Fibroblast of upper back skin (primary cell): ENCODE results near the gene PAQR5.

Source experiments
- DNase-seq: peaks from one replicate; pipeline ENCODE4 v3.0.0-alpha.2; 2013

The PAQR5 gene

DNA sequence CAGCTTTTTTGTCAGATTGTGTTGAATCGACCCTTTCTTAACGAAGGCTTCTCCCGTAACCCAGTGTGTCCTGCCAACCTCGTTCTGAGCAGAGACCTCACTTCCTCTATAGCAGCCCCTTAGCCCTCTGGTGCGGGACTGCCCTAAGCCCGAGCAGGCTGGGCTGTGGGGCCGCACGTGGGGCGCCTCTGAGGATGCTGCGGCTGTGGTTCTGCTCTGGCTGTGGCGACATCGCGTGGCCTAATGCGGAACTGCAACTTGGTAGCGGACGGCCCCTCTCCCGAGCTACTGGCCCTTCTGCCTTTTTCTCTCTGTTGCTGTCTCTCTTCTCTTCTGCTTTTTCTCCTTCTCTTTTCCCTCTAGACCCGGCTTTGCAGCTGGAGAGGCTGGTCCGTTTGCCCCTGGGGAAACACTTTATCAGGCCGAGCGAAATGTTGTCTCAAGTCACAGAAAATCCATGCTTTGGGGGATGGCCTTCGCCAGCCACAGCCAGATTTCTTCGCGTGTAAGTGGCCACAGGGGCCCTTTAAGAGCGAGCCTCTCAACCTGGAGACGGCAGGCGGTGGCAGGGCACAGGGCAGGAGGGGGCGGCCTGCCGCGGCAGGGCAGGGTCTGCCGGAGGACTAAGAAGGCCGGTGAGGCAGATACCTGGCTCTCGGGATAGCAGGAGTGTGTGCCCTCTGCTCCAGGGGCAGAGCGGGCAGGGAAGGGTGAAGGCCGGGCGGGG is 96.0 kb downstream of the PAQR5 start:
- DNase-seq, result peak; percentile 69

DNA sequence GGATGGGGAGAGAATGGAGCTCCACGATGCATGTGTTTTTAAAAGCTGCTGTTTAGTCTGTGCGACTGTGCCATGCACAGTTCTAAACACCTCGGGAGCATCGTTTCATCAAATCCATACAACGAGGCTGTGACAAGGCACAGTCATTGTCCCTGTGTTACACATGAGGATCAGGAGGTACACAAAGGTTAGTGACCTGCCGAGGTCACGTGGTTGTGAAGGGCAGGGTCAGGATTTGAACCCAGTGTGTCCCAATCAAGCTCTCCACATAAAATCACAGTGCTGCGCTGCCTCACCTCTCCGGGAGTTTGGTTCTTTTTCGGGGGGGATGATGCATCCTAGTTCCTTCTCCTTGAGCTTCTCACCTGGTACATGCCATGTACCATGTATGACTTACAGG is 96.7 kb downstream of the PAQR5 start:
- no peak for DNase-seq

DNA sequence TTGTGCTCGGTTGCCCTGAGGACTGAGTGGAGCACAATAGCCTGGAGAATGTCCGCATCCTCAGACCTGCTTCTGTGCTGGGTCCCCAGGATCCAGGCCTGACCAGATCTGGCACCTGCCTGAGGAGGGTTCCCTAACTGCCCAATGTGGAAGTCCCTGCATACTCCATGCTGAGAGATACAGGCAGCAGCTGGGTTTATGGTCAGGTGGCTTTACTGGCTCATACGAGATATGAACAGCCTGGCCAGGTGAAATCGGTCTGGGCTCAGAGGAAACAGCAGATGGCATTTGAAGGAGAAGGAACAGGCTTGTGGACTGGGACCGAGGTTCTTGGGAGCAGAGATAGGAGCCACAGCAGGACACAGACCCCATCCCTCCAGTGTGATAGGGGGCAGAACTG is 97.3 kb downstream of the PAQR5 start:
- DNase-seq, result no peak

GRCh38 chr15:69398491-69398891 is 99.8 kb downstream of the PAQR5 start:
- peak; percentile 51 for DNase-seq

DNA sequence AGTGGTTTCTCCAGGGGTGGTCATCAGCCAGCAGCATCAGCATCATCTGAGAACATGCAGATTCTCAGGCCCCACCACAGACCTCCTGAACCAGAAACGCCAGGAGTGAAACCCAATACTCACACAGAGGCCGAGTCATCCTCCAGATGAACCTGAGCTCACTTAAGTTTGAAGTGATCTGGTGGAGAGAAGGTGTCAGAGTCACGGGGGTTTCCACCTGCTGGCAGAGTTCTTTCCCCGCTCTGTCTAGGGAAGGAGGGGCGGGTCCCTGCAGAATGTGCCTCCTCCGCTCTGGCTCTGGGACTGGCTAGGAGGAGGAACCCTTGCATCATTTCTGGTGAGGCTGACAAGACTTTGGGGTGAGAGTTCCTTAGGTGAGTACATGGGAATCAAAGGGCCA is 102.1 kb downstream of the PAQR5 start:
- DNase-seq, result no peak

DNA sequence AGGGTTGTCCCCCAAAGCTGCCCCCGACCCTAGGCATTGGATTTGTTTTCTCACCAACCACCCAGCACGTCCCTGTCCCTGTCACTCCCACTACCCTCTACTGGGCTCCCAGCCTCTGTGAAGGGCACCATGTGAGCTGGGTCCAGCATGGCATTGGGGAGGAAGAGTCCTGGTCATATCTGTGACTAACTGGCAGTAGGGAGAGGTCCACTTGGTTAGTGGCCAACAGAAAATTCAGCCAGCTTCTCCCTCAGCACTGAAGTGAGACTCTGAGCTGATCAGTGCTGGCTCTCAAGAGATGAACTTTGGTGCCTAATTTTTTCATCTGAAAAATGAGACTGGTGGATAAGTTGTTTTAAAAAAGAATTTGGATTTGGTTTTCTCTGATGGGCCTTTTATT is 104.1 kb downstream of the PAQR5 start:
- DNase-seq, result no peak

- DNase-seq, result peak; percentile 95
Measured at GRCh38 chr15:69403594-69403993, 104.9 kb downstream of the PAQR5 start.

- no peak for DNase-seq
Measured at GRCh38 chr15:69405110-69405509, 106.4 kb downstream of the PAQR5 start.

DNA sequence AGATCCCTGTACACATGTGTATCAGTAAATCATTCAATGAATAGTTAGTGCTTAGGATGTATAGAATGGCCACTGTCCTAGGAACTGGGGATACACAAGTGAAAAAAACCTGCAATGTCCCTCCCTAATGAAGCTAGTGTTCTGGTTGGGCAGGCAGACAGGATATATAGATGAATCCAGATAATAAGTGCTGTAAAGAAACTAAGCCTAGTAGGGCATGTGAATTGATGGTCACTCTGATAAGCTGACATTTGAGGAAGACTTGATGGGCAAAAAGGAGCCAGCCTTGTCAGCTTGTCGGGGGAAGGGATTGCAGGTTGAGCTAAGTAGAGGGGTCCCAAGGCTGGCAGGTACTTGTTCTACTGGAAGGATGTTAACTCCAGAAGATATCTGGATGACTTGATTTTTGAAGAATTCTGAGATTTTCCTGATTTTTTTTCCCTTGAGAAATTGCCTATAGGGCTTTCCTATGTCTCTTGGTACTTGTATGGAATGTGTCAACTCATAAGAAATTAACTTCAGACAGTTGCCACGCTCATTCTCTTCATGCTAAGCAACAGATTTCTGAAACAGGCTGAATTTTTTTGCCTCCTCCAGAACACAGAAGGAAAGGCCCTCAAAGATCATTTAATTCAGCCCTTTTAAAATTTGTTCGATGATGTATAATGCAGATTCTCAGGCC is 109.1 kb downstream of the PAQR5 start:
- no peak for DNase-seq

DNA sequence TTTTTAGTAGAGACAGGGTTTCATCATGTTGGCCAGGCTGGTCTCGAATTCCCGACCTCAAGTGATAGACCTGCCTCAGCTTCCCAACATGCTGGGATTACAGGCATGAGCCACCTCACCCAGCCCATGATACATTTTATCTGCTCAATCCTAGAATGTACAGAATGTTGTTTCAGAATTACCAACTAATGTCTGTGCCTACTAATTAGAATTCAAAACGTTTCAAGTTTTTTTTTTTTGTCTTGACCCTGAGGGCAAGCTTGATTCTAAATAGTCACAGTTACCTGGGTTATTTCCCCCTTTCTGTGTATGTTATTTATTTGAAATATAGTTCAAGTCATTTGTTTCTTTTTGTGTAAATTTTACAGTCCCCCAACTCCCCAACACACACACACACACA is 110.1 kb downstream of the PAQR5 start:
- no peak for DNase-seq

GRCh38 chr15:69410248-69410874 is 111.6 kb downstream of the PAQR5 start:
- DNase-seq, result peak; percentile 33

GRCh38 chr15:69412274-69412673 is 113.6 kb downstream of the PAQR5 start:
- DNase-seq, result no peak

GRCh38 chr15:69412701-69413100 is 114.0 kb downstream of the PAQR5 start:
- DNase-seq, result no peak

GRCh38 chr15:69413822-69414700 is 115.3 kb downstream of the PAQR5 start, which contains the start of gene KIF23:
Gene KIF23 (plus strand): TSS chr15:69414349. CDS start chr15:69414466, 117 bp downstream.
- peak; percentile 94 for DNase-seq

- peak; percentile 96 for DNase-seq
Measured at GRCh38 chr15:69414701-69415167, 116.0 kb downstream of the PAQR5 start.

DNA sequence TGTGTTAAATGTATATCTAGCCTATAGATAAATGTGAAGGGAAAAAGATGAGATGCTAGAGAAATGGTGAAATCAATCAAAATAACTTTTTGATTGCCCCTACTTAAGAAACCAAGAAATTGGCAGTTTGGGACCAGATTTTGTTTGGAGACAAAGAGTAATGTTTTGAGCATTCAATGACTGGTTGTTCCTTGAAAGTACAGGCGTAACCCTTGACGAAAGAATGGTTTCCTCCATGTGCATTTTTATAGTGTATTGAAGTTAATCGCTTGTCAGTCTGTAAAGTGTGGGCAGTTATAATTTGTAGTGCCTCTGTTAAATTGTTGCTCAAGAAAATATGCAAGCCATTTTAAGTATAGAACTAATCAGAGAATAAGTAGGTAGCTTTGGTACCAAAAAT is 116.7 kb downstream of the PAQR5 start:
- DNase-seq, result peak; percentile 42

DNA sequence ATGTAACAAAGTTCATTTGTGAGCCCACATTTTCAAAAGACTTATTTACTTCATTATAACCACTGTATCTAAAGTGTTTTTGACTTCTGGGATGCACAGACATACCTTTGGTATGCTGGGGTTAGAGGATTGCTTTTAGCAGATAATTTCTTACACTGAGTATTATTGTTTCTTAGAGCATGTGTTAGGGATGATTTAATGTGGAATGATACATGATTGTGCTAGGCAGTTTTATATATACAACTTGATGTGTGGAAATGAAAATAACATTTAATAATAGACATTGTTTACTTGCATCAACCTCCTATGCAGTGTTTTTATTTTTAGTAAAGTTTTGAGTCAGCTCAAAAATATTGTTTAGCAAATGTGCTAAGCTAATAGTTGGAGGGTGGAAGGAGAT is 118.9 kb downstream of the PAQR5 start:
- DNase-seq, result no peak

- DNase-seq, result peak; percentile 34
Measured at GRCh38 chr15:69421498-69421897, 122.8 kb downstream of the PAQR5 start.

GRCh38 chr15:69422336-69422895 is 123.7 kb downstream of the PAQR5 start:
- no peak for DNase-seq

- no peak for DNase-seq
Measured at GRCh38 chr15:69424001-69424400, 125.3 kb downstream of the PAQR5 start.

- DNase-seq, result no peak
Measured at GRCh38 chr15:69424748-69425413, 126.2 kb downstream of the PAQR5 start.

- DNase-seq, result no peak
Measured at GRCh38 chr15:69433831-69434230, 135.1 kb downstream of the PAQR5 start.
